Measurements from ENCODE around the gene MYL12A.

Gene MYL12A

DNA sequence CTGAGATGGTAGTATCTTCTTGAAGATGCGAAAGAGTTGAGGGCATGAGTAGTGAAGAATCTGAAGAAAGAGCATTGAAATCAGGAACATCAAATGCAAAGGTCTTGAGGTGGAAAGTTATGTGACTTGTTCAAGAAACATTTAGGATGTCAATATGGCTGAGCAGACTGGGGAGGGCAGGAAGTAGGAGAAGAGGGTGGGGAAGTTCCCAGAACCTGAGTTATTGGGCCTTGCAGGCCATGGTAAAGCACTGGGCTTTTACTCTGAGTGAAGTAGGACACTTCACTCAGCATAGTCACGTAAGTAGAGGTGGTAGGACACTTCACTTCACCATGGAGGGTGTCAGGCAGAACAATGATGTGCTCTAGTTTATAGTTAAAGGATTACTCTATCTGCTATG, 11.8 kb upstream of the MYL12A start:
- DNase-seq (ENCODE audit: low read depth, low spot score): no peak
- H3K4me3 ChIP-seq (ENCODE audit: low read depth, low read length): no peak overlapping the region
- TF ChIP-seq, protein P1, sequence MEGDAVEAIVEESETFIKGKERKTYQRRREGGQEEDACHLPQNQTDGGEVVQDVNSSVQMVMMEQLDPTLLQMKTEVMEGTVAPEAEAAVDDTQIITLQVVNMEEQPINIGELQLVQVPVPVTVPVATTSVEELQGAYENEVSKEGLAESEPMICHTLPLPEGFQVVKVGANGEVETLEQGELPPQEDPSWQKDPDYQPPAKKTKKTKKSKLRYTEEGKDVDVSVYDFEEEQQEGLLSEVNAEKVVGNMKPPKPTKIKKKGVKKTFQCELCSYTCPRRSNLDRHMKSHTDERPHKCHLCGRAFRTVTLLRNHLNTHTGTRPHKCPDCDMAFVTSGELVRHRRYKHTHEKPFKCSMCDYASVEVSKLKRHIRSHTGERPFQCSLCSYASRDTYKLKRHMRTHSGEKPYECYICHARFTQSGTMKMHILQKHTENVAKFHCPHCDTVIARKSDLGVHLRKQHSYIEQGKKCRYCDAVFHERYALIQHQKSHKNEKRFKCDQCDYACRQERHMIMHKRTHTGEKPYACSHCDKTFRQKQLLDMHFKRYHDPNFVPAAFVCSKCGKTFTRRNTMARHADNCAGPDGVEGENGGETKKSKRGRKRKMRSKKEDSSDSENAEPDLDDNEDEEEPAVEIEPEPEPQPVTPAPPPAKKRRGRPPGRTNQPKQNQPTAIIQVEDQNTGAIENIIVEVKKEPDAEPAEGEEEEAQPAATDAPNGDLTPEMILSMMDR (IDR thresholded peaks at IDR 0.05; ENCODE audit: low read depth, low read length): no peak
- in situ Hi-C loops (cut with HindIII; ENCODE audit: low sequenced_read_pairs): no loop called here

GRCh38 chr18:3236470-3236869, 11.1 kb upstream of the MYL12A start:
- no peak overlapping the region for H3K4me3 ChIP-seq (ENCODE audit: low read depth, low read length)
- no peak for DNase-seq (ENCODE audit: low read depth, low spot score)
- TF ChIP-seq, protein P1 (IDR thresholded peaks at IDR 0.05; ENCODE audit: low read depth, low read length): no peak
- in situ Hi-C loops (cut with HindIII; ENCODE audit: low sequenced_read_pairs): no loop called here

DNA sequence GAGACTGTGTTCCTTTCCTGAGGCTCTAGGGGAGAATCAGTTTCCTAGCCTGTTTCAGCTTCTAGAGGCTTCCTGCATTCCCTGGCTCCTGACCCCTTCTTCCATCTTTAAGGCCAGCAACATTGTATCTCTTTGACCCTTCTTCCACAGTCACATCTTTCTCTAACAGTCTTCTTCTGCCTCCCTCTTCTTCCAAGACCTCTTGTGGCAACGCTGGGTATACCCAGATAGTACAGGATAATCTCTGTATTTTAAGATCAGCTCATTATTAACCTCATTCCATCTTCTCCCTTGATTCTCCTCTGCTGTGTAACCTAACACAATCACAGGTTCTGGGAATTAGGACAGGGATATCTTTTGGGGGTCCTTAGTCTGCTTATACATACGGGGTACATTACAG, 8.9 kb upstream of the MYL12A start:
- H3K4me3 ChIP-seq (ENCODE audit: low read depth, low read length): no peak overlapping the region
- DNase-seq (ENCODE audit: low read depth, low spot score): no peak
- in situ Hi-C loops (cut with HindIII; ENCODE audit: low sequenced_read_pairs): no loop called here
- TF ChIP-seq, protein P1 (IDR thresholded peaks at IDR 0.05; ENCODE audit: low read depth, low read length): peak; percentile 7

DNA sequence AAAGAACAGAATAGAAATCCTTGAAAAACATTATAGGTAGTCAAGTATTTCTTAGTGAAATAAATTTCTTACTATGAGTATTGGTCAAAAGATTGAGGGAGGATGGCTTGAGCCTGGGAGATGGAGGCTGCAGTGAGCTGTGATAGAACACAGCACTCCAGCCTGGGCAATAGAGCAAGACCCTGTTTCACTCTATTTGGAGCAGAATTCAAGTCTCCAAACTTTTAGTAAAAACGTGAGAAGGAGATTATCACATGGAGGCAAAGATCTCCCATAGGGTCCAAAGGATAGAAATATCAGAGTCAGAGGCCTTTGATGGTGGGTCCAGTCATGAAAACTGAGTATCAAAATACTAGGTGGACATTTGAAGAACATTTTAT, 2.4 kb upstream of the MYL12A start:
- no peak overlapping the region for H3K4me3 ChIP-seq (ENCODE audit: low read depth, low read length)
- TF ChIP-seq, protein P1 (IDR thresholded peaks at IDR 0.05; ENCODE audit: low read depth, low read length): no peak
- in situ Hi-C loops (cut with HindIII; ENCODE audit: low sequenced_read_pairs): no loop called here
- DNase-seq (ENCODE audit: low read depth, low spot score): no peak

- in situ Hi-C loops (cut with HindIII; ENCODE audit: low sequenced_read_pairs): no loop called here
- TF ChIP-seq, protein P1 (IDR thresholded peaks at IDR 0.05; ENCODE audit: low read depth, low read length): peak; percentile 89
- peak; percentile 92 for DNase-seq (ENCODE audit: low read depth, low spot score)
Measured at GRCh38 chr18:3245853-3246634, 1.6 kb upstream of the MYL12A start.

GRCh38 chr18:3246635-3247239, 864 bp upstream of the MYL12A start:
- in situ Hi-C loops (cut with HindIII; ENCODE audit: low sequenced_read_pairs): no loop called here
- TF ChIP-seq, protein P1 (IDR thresholded peaks at IDR 0.05; ENCODE audit: low read depth, low read length): no peak
- peak overlapping the region; percentile 52 for H3K4me3 ChIP-seq (ENCODE audit: low read depth, low read length)
- no peak for DNase-seq (ENCODE audit: low read depth, low spot score)

More at GRCh38 chr18:3245853-3246634, 1.6 kb upstream of the MYL12A start:
- H3K4me3 ChIP-seq (ENCODE audit: low read depth, low read length): peak overlapping the region; percentile 52

All from astrocyte of the spinal cord (primary cell).